NCI-H1417 treated with DMSO at 0.1 percent for 48 hours (cell line): ENCODE data around the gene ENPP1.
"Not testable (repeated sequence)": the region's sequence is repeated elsewhere in the genome, so short reads cannot be mapped to it uniquely, and the experiment has no call there.

ENCODE experiments used
- DNase-seq: peaks from one replicate; lab custom pipeline; 2025; lab: John Stamatoyannopoulos, UW

The ENPP1 gene

DNA sequence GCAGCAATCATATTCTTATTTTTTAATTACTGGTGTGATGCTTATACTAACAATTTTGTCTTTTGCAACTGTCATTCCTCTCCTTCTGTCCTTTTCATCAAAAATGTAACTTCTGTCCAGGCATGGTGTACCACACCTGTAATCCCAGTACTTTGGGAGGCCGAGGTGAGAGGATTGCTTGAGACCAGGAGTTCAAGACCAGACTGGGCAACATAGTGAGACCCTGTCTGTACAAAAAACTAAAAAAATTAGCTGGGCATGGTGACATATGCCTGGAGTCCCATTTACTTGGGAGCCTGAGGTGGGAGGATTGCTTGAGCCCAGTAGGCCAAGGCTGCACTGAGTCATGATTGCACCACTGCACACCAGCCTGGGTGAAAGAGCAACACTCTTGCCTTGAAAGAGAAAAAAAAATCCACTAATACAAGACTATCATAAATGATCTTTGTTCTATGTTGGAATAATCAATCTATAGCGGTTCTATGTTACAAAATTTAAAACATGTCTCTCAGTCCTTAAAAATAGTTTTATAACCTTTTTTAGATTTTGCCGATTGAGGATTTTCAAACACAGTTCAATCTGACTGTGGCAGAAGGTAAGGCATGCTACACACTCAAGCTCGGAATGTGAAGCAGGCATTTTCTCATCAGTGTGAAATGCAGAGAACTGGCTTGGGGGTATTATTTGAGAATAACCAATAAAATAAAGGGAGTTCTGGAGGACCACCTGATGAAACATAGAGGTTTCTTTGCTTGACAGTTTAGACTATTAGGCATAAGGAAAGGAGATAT is 70.4 kb downstream of the ENPP1 start:
- DNase-seq: no peak

GRCh38 chr6:131883016-131883415 is 75.2 kb downstream of the ENPP1 start:
- no peak for DNase-seq

DNA sequence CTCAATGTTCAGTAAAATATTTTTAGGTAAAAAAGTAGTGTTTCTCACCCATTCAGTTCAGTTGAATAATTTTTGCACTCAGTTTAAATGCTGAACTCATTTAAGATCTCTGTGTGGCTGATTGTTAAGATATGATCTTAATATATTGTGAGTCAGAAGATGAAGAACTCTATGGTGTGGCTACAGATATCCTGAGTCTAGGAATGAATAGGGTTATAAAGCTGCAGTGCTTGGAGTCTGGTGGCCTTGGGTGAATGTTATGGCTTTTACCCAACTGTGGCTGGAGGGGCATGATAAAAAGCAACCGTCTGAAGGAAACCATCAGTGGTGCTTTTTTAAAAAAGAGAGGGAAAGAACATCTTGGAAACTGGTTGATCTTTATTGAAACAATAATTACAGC is 77.4 kb downstream of the ENPP1 start:
- DNase-seq: no peak

- DNase-seq: no peak
Observed at GRCh38 chr6:131886517-131886916, 78.7 kb downstream of the ENPP1 start.

DNA sequence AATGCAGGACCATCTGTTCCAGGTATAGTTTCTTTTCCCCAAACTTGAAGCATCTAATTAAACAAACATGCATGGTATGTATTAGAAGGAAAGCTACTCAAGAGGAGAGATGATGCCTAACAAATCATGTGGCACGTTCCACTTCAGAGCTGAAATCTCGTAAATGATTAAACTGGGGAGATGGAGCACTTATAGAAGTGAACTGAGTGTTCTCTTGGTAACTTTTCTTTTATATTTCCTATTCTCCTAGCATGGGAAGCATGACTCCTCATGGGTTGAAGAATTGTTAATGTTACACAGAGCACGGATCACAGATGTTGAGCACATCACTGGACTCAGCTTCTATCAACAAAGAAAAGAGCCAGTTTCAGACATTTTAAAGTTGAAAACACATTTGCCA is 82.3 kb downstream of the ENPP1 start:
- no peak for DNase-seq

DNA sequence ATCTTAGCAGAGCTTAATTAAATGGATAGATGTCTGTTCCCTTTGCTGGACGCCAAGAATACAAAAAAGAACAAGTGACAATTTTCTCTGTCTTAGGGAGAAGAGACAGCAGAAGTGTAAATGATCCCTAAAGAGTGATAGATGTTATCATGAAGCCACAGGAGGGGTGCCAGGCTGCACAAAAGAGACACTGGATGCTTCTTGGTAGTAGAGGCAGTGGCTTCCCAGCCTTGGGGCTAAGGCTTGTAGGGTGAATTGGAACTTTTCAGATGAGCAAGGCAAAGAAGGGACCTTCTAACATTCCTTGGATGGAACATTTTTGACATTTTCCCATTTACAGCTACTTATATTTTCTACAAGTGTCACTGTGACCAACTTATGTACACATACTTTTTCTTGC is 85.4 kb downstream of the ENPP1 start:
- no peak for DNase-seq

DNA sequence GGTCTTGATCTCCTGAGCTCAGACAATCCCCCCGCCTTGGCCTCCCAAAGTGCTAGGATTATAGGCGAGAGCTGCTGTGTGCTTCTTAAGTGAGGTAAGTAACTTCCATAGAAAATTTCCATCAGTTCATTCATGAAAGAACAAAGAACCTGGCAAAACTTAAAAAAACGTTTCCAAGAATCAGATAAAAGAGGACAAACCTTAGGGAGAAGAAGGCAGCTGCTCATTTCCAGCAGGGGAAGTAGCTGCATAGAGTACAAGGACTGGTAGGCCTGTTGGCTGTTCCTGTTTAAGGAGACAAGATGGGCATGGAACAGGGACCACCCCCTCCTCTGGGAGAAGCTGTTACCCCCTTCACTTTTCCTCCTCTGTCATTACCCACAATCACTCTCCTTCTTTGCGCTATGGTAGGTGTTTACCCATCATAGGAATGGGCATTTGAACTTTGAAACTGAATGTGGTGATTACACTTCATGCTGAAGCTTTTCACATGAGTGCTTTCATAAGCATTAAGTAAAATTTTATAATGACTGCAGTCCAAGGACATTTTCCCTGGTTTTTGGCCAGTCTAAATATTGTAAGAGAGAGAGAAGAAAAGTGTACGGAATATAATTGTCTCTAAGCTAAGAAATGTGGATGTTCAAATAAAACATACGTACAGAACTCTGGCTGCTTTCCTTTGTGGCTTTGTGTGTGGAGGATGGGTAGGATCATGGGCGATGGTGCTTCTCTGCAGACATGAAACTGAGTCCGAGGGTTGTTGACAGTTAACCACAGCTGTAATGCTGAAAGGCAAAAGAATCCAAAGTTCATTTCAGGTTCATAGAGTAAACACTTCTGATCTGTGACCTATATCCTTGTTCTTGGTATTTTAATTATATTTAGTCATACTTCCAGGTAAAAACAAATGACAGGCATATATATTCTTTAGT is 86.9 kb downstream of the ENPP1 start:
- no peak for DNase-seq

- no peak for DNase-seq
Observed at GRCh38 chr6:131897050-131897435, 89.2 kb downstream of the ENPP1 start.

DNA sequence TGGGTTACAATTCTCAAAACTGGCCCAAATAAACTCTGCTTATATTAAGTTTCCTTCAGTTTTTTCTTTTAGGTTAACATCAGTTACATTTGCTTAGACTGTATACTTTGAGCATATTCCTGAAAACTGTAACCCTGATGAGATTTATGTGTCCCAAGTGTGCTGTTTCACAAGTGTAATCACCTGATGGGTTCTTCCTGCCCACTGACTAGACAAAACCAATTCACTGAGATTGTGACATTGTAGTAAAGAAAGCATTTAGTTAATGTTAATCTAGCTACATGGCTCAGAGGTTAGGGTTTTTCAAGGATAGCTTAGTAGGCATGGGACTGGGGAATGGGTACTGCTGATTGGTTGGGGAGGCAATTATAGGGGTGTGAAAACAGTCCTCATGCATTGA is 89.8 kb downstream of the ENPP1 start:
- DNase-seq: no peak

DNA sequence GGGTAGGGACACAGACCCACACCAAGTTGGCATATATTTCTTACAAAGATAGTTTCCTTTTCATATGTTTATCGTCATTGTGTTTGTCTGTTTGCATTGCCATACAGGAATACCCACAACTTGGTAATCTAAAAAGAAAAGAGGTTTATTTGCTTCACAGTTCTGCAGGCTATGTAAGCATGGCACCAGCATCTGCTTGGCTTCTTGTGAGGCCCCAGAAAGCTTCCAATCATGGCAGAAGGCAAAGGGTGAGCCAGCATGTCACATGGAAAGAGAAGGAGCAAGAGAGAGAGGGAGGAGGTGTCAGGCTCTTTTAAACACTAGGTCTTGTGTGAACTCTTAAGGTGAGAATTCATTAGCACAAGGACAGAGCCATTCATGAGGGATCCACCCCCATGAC is 90.9 kb downstream of the ENPP1 start:
- no peak for DNase-seq

DNA sequence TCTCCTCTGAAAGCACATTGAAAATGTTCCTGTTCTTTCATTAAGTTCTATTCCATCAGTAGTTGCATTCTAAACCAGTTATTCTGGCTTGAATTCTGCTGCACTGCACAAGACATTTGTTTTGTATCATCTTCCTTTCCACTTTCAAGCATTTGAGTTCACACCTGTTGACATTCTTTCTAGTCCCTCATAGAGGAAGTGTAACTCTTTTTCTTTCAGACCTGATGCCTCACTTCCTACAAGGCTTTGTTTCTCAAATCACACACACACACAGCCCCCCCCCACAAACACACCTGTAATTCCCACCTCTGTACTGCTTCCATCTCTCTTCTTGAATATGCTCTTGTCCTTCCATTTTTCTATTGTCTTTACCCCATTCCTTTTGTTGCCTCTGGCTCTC is 92.4 kb downstream of the ENPP1 start:
- DNase-seq: no peak

DNA sequence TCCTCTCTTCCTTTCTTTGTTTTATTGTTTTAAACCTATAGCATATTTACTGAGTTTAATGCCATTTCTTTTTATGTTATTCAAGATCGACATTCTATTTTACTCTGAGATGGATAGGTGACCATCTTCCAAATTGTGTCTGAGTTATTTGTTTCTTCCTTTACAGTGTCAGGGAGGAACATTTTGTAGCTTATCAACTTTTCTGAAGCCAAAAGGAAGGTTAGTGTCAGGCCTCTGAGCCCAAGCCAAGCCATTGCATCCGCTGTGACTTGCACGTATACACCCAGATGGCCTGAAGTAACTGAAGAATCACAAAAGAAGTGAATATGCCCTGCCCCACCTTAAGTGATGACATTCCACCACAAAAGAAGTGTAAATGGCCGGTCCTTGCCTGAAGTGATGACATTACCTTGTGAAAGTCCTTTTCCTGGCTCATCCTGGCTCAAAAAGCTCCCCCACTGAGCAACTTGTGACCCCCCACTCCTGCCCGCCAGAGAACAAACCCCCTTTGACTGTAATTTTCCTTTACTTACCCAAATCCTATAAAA is 93.6 kb downstream of the ENPP1 start:
- DNase-seq: not testable (repeated sequence)

GRCh38 chr6:131903734-131904133 is 95.9 kb downstream of the ENPP1 start:
- DNase-seq: not testable (repeated sequence)

GRCh38 chr6:131908787-131909186 is 101.0 kb downstream of the ENPP1 start:
- DNase-seq: not testable (repeated sequence)

- peak; percentile 41 for DNase-seq
Observed at GRCh38 chr6:131909408-131910218, 101.8 kb downstream of the ENPP1 start.

DNA sequence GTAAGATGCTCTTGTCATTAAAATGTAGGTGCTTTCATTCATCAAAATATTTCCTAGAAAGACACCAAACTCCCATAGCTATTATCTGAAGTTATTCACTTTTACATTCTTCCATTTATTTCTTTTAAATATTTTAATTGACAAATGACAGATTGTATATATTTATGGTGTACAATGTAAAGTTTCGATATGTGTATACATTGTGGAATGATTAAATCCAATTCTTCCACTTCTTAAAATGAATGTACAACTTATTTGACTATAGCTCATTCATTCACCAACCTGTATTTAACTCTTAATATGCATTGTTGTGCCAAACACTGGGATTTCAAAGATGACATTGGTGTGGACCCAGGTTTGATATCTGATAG is 102.4 kb downstream of the ENPP1 start:
- no peak for DNase-seq

GRCh38 chr6:131910956-131911355 is 103.1 kb downstream of the ENPP1 start:
- no peak for DNase-seq

DNA sequence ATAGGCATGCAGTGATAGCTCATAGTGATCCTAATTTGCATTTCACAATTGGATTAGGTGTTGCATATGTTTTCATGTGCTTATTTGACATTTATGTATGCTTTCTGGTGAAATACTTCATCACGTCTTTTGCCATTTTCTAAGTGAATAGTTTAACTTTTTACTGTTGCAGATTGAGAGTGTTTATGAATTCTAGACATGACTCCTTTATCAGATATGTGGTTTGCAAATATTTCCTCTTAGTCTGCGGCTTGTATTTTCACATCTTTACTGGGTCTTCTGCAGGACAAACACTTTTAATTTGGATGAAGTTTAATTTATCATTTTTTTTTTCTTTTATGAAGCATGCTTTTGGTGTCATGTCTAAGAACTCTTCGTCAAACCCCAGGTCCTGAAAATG is 104.1 kb downstream of the ENPP1 start:
- DNase-seq: no peak

- DNase-seq: no peak
Observed at GRCh38 chr6:131914234-131914633, 106.4 kb downstream of the ENPP1 start.

GRCh38 chr6:131914967-131915751 is 107.3 kb downstream of the ENPP1 start:
- no peak for DNase-seq

DNA sequence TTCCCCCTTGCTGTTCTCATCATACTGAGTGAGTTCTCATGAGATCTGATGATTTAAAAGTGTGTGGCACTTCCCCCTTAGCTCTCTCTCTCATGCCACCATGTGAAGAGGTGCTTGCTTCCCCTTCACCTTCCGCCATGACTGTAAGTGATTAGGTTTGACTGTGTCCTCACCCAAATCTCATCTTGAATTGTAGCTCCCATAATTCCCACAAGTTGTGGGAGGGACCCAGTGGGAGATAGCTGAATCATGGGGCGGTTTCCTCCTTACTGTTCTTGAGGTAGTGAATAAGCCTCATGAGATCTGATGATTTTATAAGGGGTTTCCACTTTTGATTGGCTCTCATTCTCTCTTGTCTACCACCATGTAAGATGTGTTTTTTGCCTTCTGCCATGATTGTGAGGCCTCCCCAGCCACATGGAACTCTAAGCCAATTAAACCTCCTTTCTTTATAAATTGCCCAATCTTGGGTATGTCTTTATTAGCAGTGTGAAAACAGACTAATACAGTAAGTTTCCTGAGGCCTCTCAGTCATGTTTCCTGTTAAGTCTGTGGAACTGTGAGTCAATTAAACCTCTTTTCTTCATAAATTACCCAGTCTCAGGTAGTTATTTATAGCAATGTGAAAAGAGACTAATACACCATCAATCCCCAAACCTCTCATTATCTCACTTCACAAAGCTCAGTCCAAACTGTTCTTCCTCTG is 108.4 kb downstream of the ENPP1 start:
- DNase-seq: not testable (repeated sequence)
